Stimulated activated CD4-positive, alpha-beta T cell treated with anti-CD3 and anti-CD28 coated beads, Interleukin-15, amount 100 ng/mL, for 24 hours (primary cell): Measurements from ENCODE around the gene IDH3A.

Experiments
- DNase-seq: peaks from one replicate; pipeline ENCODE4 v3.0.0-alpha.2; 2020

The IDH3A gene

GRCh38 chr15:78168608-78169007, 19.4 kb downstream of the IDH3A start:
- no peak for DNase-seq

DNA sequence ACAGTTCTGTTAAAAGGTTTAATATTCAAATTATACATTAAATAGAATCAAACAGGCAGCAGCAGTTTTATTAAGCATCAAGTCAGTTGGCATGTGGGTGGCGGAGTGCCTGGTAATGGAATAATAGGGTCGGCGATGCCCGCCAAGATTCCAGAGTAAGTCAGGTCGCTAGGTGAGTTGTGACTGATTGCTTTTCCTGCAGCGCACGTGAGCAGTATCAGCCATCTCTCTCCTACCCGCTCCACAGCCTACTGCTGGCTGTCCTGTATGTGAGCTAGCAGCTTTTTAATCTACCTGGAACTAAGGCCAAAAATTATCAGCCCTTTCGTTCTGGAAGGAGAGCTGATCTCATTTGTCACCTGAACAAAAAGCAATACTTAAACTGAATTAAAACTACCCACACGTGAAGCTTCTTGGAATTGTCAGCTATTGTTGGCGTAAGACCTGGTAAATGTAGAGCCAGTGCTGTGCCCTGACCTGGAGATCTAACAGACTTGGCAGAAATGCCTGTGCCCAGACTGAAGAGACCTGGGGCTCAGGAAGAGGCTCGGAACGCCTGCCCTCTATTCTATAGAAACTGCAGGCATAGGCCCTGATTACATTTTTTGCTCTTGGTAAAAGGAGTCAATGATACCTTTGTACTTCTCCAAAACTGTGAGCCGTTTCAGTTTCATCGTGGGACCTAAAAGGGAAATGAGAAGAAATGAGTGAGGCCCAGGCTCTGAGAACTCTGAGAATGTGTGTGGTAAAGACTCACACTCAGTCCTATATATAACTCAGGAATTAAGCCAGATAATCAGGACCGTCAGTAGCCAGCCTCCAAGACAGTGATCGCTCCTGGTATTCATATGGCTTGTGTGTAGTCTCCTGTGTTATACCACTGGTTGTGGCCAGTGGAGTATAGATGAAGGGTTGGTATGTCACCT, 21.9 kb downstream of the IDH3A start:
- DNase-seq, result no peak

DNA sequence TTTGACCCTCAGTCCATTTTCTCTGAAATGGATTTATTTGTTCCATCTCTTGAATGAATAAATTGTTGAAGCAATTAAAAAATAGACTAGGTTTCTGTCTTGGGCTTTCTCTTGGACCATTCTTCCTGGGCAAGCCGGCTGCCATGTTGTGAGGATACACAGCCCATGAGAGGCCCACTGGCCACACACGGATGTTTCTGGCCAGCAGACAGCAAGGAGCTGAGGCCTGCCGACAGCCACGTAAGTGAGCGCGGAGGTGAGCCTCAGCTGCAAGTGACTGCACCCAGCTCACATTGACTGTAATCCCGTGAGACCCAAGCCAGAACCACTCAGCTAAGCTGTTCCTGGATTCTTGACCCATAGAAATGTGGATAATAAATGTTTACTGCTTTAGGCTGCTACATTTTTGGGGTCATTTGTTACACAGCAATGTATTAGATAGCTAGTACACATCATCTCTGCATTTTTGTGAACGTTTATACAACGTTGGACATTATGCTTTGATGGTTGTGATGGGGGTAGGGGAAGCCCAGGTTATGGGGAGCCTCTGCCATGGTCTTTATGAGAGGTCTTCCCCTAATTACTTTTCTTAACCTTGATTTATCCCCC, 22.8 kb downstream of the IDH3A start:
- no peak for DNase-seq

DNA sequence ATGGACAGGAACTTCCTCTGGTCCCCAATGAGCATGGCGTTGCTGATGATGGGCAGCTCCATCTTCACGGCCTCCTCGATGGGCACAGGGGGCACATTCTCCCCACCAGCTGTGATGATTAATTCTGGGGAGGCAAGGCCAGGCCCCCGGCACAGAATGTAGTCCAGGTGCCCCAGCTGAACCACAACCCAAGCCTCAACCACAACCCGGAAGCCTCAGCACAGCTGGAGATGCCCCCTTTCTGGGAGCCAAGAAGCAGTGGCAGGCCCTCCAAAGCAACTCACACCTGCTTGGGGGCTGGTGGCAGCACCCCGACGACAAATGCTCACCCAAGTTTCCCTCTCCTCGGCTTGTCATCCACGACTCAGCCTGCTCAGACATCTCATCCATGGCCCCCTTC, 25.2 kb downstream of the IDH3A start:
- no peak for DNase-seq

GRCh38 chr15:78175330-78175729, 26.2 kb downstream of the IDH3A start:
- DNase-seq, result no peak

DNA sequence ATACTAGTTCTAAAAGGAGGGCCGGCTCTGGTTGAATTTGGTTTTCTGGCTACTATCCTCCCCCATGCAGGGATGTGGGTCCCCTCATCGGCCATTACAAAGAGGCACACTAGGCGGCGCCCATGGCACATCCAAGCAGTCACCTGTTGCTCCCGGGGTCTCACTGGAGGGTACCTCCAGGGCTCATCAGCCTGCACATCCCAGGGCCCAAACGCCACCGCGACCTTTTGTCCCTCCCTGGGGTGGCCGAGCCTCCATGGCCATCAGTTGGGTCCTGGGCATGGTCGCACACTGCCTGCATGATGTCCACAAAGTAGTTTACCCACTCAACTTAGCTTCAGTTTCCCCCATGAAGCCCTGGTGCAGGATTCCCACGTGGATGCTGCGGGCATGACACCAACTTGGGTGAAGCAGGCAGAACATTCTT, 28.3 kb downstream of the IDH3A start:
- DNase-seq, result peak; percentile 48

DNA sequence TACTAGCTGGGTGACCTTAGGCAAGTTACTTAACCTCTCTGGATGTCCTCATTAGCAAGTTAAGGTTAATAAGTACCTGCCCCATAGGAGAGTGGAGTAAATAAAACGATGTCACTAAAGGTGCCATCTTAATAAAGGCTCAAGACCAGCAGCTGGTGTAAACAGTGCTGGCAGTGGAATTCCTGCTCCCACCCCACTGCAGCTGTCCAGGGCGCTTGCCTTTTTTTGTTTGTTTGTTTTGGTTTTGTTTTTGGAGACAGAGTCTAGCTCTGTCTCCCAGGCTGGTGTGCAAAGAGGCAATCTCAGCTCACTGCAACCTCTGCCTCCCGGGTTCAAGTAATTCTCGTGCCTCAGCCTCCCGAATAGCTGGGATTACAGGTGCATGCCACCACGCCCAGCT, 28.9 kb downstream of the IDH3A start:
- DNase-seq, result no peak

DNA sequence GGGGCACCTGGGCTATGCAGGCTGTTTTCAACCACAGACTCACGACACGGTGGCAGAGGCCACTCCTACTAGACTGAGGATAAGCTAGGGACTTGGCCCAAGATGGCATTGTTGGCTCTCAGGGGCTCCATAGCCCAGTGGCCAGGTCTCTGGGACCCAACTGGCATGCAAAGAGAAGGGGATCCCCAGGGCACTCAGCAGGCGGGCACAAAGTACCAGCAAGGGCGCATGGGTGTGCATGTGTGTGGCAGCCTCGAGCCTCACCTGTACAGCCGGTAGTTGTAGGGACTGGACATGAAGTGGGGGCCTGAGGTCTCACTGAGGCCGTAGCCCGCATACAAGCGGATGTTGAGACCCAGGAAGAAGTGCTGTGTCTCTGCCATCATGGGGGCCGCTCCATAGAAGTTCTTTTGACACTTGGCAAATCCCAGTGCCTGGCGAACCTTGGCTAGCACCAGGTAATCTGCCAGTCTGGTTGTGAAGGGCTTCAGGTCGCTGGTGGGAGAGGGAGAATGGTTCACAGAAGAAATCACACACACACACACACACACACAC, 30.2 kb downstream of the IDH3A start:
- no peak for DNase-seq

- no peak for DNase-seq
Observed at GRCh38 chr15:78179906-78180305, 30.7 kb downstream of the IDH3A start.

DNA sequence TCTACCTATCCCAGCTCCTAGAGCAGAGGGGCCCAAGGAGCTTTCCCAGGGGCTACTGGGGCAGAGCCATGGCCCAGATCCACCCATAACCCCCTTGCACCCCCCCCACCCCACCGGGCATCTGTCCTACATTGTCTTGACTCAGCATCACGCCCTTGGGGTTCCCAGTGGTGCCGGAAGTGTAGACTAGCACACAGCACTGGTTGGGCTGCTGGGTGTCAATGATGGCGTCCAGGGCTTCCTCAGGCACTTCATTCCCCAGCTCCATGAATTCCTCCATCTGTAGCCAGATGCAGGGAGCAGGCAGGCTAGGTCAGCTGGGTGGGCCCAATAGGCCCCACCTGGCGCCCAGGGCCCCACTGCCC, 33.2 kb downstream of the IDH3A start:
- DNase-seq, result no peak

DNA sequence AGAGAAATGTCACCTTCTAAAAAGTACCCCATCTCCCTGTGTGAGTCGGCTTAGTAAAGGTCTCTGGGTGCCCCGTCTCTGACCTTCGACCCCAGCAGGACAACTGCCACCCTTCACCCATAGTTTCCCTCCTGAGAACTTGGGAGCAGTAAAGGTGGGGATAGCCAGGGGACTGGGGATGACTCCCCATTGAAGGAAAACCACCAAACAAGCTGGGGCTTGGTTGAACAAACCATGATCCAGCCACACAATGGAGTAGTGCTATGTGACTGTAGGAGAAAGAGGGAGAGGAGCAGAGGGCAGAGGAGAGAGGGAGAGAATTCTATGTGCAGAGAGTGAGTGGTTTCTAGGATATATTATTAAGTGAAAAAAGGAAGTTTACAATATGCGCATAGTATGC, 33.7 kb downstream of the IDH3A start:
- DNase-seq, result no peak

DNA sequence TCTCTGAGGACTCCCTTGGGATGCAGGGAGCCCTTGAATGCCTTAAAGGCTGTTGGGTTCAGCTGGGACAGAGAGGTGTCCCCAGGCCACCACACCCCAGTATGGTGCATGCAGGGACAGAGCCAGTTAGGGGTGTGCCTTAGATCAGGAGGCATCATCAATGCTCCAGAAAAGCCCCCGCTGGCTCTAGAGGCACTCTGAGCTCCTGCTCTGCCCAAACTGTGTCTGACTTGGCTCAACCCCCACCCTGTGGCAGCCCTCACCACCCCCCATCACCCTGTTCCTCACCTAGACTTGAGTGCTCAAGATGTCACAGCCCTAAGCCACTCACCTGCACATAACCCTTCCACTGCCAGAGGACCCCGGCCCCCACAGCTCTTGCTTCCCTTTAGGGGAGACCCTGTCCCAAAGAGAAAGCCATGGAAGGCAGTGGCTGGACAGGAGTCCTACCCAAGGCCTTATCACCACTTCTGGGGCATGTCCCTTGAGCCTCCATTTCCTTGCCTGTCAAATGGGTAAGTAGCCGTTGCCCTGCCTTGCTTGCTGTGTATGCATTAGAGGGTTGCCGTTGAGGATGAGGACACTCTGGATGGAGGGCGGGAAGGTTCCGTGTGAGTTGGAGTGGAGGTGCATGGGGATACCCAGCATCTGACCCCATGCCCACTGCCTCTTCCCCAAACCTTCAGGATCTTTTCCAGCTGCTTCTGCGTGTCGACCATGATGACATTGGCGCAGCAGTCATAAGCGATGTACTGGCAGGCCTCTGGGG, 43.8 kb downstream of the IDH3A start:
- no peak for DNase-seq

DNA sequence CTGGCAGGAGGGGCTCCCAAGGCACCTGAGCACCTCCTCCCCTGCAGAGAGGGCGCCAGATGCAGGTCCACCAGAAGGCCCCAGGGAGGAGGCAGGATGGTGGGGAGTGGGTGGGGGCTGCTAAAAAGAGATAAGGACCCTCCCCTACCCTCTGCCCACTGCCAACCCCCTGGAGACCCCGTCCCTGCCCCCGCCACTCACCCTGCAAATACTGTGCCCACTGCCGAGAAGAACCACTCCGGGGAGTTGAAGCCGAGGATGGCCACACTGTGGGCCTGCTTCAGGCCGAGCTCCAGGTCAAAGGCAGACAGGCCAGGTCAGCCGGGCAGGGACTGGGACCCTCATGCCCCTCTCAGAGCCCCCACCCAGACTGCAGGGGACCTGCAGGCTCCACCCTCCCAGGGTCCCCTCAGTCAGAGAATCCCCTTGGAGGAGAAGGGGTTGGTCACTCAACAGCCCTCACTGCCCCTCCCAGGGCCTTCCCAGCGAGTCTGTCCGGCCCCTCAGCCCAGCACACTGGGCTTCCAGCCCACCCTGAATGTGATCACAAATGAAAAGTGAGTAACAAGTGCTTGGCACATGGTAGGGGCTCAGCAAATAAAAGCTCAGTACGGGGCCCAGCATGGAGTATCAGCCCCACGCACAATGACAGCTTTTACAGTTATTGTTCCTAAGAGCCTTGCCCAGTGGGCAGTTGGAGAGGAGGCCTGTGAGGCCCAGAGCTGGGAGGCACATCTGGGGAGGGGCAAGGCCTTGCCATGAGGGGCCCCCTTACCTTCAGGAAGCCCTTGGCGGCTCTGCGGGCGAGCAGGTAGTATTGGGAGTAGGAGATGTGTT, 44.8 kb downstream of the IDH3A start:
- no peak for DNase-seq

- DNase-seq, result no peak
Observed at GRCh38 chr15:78194568-78194925, 45.4 kb downstream of the IDH3A start.

DNA sequence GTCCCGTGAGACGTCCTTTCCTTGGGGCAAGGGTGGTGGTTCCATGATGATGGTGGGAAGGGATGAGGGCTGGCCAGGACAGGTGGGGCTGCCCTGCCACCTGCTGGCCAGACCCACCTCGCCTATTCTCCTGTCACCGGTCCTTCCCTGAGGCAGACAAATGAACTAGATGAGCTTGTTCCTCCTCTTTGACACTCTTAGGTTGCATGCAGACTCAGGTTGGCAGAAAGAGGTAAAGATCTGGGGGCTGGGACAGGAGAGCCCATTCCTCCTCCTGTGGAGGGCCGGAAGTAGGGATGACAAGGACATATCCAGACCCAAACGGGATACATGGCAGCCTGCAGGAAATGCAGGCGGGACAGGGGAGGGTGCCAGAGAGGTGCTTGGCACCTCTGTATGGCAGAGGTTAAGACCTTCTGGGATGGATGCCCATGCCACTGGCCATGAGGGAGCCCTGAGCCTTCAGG, 46.6 kb downstream of the IDH3A start:
- DNase-seq, result peak; percentile 56

DNA sequence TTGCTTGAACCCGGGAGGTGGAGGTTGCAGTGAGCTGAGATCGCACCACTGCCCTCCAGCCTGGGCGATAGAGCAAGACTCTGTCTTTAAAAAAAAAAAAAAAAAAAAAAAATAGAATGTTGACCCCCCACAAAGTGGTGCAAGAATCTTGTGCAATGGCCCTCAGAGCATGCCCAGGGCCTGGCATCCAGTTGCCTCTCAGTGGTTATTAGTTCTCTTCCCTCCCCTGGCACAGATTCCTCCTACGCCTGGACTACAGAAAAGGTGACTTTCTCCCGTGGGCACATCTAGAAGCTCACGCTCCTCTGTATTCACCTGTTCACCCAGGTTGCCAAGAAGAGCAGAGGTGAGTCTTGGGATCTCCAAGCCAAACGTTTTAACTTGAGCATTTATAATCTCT, 48.5 kb downstream of the IDH3A start:
- no peak for DNase-seq

- no peak for DNase-seq
Observed at GRCh38 chr15:78200276-78200930, 51.2 kb downstream of the IDH3A start.

- no peak for DNase-seq
Observed at GRCh38 chr15:78201281-78202190, 52.4 kb downstream of the IDH3A start.

DNA sequence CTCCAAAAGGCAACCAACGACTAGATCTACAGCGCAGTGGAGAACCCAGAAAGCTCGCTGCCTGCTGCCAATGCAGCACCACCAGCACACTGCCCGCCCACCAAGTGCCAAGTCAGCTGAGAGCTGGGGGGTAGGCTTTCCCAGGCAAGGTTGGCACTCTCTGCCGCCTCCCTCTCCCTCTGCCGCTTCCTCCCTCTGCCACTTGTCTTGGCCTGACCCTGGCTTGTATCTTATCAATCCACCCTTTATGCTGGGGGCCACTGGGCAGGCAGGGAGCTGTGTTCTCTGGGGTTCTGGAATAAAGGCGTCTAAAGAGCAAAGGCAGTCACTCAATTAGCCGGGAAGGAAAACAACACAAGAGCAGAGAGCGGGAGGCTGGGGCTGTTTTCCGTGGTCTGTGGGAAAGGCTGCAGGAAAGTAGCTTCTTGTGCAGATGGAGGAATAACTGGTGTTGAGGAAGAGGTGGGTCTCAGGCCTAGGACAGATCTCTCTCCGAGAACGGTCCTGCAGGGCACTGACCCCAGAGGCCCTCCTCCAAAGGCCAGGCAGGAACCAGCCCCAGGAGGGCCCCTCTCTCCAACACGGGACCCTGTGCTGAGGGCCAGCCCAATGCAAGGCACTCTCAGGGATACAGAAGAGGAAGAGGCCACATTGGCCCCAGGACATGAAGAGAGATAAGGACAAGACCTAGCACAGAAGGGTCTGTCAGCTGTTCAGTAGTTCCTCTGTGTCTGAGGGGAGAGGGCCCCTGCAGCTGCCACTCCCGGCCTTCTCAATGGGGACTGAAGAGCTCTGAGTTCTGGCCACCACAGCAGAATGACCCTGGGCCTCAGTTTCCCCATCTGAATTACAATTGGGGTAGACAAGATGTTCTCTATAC, 54.4 kb downstream of the IDH3A start:
- DNase-seq, result no peak
